ENCODE measurements around the gene ALPP. TPM values are rescaled to one million over a fixed set of nuclear protein-coding genes. Genes with fewer than 3 reads are reported as not detected.

The ALPP gene
- polyA plus RNA-seq, 3 donors: not detected

DNA sequence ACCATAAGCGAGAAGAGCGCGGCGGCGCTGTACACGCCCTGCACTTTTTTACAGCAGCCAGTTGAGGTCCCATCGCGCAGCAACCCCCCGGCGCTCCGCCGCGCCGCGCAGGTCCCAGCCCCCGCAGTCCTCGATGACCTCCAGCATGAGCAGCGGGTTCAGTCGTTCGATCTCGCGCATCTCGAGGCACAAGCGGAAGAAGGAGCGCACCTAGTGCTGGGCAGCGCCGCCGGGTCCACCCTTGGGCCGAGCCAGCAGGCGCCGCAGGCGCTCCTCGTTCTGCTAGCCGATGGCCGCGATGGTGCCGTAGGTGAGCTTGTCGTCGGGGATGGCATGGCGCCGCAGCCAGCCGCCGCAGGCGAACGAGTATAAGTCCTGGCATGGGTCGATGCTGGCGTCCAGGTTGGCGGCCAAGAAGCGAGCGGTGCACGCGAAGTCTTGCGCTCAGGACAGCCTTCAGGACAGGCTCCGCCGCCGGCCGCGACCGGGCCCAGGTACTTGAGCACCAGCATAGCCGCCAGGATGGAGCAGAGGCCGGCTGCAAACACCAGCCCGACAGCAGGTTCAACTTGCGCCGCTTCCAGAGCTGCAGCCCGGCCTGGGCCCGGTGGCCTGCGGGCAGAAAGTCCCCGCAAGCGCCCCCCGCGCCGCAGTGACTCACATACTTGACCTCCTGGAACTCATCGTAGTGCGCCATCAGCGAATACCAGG, 8.3 kb downstream of the ALPP start:
- Mint-ChIP-seq H3K4me1 (peaks cover 2% of the 10 kb centered on the region), H3K36me3 (no peaks in the 10 kb centered on the region), H3K27ac (no peak overlapping the region), H3K9me3 (peaks cover 6 to 24% (median 14%) of the 10 kb centered on the region in 7 donors), H3K27me3 (ENCODE audit: low read depth in 3 of 3) (peaks cover 30 to 56% (median 44%) of the 10 kb centered on the region in 3 donors), H3K4me3 (peak overlapping the region in 1 of 2 donors; percentile 65)
- intact Hi-C loops (cut with micrococcal nuclease): no loop called here
- DNase-seq: no peak
- H3K9ac ChIP-seq (ENCODE audit: insufficient read depth, low read length, poor library complexity, severe bottlenecking): no peak overlapping the region
- H3K4me1 ChIP-seq (ENCODE audit: control insufficient read depth in 1 of 2, insufficient read depth in 2 of 2, low read length in 2 of 2): no peaks in the 10 kb centered on the region
- H3K9me3 ChIP-seq (replicated peaks in 1 of 2; ENCODE audit: control insufficient read depth in 1 of 2, insufficient read depth in 1 of 2, low read length in 2 of 2): peaks cover 12 to 17% of the 10 kb centered on the region in 2 donors
- WGBS (ENCODE audit: insufficient coverage): 81% methylated on average over 72 of the region's 75 CpGs
- no peak overlapping the region for H3K4me2 ChIP-seq (replicated peaks; ENCODE audit: extremely low read depth, low read length, poor library complexity, severe bottlenecking)
- H3K27ac ChIP-seq (ENCODE audit: low read depth in 1 of 2, low read length in 2 of 2): no peak overlapping the region
- H3K79me2 ChIP-seq (ENCODE audit: insufficient read depth, low read length): no peaks in the 10 kb centered on the region
- no peaks in the 10 kb centered on the region for H3K36me3 ChIP-seq (replicated peaks in 1 of 2; ENCODE audit: control insufficient read depth in 1 of 2, insufficient read depth in 2 of 2, low read length in 2 of 2)
- H3K4me3 ChIP-seq (replicated peaks in 1 of 3; ENCODE audit: low read depth in 2 of 3, low read length in 3 of 3): no peak overlapping the region
- H3K27me3 ChIP-seq (ENCODE audit: control insufficient read depth in 2 of 2, insufficient read depth in 2 of 2, low read length in 2 of 2): peaks cover 10 to 42% of the 10 kb centered on the region in 2 donors
- no peaks in the 10 kb centered on the region for H4K20me1 ChIP-seq (ENCODE audit: insufficient read depth, low read length)
- TF ChIP-seq, protein P1, sequence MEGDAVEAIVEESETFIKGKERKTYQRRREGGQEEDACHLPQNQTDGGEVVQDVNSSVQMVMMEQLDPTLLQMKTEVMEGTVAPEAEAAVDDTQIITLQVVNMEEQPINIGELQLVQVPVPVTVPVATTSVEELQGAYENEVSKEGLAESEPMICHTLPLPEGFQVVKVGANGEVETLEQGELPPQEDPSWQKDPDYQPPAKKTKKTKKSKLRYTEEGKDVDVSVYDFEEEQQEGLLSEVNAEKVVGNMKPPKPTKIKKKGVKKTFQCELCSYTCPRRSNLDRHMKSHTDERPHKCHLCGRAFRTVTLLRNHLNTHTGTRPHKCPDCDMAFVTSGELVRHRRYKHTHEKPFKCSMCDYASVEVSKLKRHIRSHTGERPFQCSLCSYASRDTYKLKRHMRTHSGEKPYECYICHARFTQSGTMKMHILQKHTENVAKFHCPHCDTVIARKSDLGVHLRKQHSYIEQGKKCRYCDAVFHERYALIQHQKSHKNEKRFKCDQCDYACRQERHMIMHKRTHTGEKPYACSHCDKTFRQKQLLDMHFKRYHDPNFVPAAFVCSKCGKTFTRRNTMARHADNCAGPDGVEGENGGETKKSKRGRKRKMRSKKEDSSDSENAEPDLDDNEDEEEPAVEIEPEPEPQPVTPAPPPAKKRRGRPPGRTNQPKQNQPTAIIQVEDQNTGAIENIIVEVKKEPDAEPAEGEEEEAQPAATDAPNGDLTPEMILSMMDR (IDR thresholded peaks at IDR 0.05): no peak
- H2AFZ ChIP-seq (ENCODE audit: insufficient read depth, low read depth, low read length, poor library complexity, severe bottlenecking): no peak overlapping the region

DNA sequence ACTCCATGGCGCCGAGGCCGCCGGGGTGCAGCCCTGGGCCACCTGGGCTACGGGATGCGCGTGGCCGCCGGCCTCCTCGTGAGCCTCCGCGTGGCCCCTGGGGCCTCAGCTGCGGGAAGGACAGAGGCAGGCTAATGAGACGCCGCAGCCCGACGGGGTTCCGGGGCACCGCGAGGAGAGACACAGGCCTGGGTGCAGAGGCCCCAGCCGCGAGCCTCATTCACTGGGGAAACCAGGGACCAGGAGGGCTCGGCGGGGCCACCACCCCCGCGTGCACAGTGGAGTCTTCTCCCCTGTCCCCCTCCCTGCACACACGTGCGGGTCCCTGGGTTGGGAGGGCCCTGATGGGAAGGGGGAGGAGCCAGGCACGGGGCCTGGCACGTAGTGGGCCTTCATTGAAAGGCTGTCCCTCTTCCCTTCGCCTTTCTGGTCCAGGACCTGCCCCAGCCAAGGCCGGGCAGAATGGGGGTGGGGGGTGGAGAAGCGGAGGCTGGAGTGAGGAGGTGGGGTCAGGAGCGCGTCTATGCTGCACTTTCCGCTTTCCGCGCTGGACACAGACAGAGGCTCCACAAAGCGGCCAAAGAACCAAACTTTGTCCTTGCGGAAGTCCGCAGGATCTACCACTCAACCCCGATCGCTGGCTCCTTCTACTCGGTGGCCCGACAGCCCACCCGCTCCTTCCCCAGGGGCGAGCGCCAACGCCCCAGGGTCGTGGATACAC, 9.1 kb downstream of the ALPP start:
- H3K27me3 Mint-ChIP-seq (ENCODE audit: low read depth in 3 of 3): peaks cover 24 to 50% (median 37%) of the 10 kb centered on the region in 3 donors
- no peaks in the 10 kb centered on the region for H3K36me3 Mint-ChIP-seq
- H3K4me1 ChIP-seq (ENCODE audit: control insufficient read depth in 1 of 2, insufficient read depth in 2 of 2, low read length in 2 of 2): no peaks in the 10 kb centered on the region
- H3K9ac ChIP-seq (ENCODE audit: insufficient read depth, low read length, poor library complexity, severe bottlenecking): no peak overlapping the region
- intact Hi-C loops (cut with micrococcal nuclease): no loop called here
- H3K4me1 Mint-ChIP-seq: peaks cover 2% of the 10 kb centered on the region
- WGBS (ENCODE audit: insufficient coverage): 91% methylated on average over 33 of the region's 50 CpGs
- H3K36me3 ChIP-seq (replicated peaks in 1 of 2; ENCODE audit: control insufficient read depth in 1 of 2, insufficient read depth in 2 of 2, low read length in 2 of 2): no peaks in the 10 kb centered on the region
- H2AFZ ChIP-seq (ENCODE audit: insufficient read depth, low read depth, low read length, poor library complexity, severe bottlenecking): no peak overlapping the region
- H3K9me3 Mint-ChIP-seq: peaks cover 6 to 24% (median 14%) of the 10 kb centered on the region in 7 donors
- H3K9me3 ChIP-seq (replicated peaks in 1 of 2; ENCODE audit: control insufficient read depth in 1 of 2, insufficient read depth in 1 of 2, low read length in 2 of 2): peaks cover 12 to 17% of the 10 kb centered on the region in 2 donors
- H3K4me2 ChIP-seq (replicated peaks; ENCODE audit: extremely low read depth, low read length, poor library complexity, severe bottlenecking): no peak overlapping the region
- no peak overlapping the region for H3K27ac Mint-ChIP-seq
- H3K79me2 ChIP-seq (ENCODE audit: insufficient read depth, low read length): no peaks in the 10 kb centered on the region
- H3K4me3 Mint-ChIP-seq: peak overlapping the region in 1 of 2 donors; percentile 21
- H3K4me3 ChIP-seq (replicated peaks in 1 of 3; ENCODE audit: low read depth in 2 of 3, low read length in 3 of 3): no peak overlapping the region
- TF ChIP-seq, protein P1 (IDR thresholded peaks at IDR 0.05): no peak
- DNase-seq: no peak
- H4K20me1 ChIP-seq (ENCODE audit: insufficient read depth, low read length): no peaks in the 10 kb centered on the region
- H3K27me3 ChIP-seq (ENCODE audit: control insufficient read depth in 2 of 2, insufficient read depth in 2 of 2, low read length in 2 of 2): peaks cover 10 to 38% of the 10 kb centered on the region in 2 donors
- H3K27ac ChIP-seq (ENCODE audit: low read depth in 1 of 2, low read length in 2 of 2): no peak overlapping the region

All from CD14-positive monocyte (primary cell).